Parathyroid adenoma (tissue), 2 donors: ENCODE data around the gene SLC15A4.

Source experiments
- H2AFZ ChIP-seq: fragments of 300-600 bp; sonication (generic); one replicate; pipeline ENCODE4 v1.7.0; 2017; ENCODE audit warnings: antibody characterized with exemption, mild to moderate bottlenecking
- H3K27ac ChIP-seq: fragments of 300-600 bp; sonication (generic); one replicate; pipeline ENCODE4 v1.7.0; 2017
- H3K27me3 ChIP-seq: fragments of 300-600 bp; sonication (generic); one replicate; pipeline ENCODE4 v1.7.0; 2017; ENCODE audit warnings: low read length; ENCODE audit not compliant: control insufficient read depth, insufficient read depth
- H3K36me3 ChIP-seq: fragments of 300-600 bp; sonication (generic); one replicate; pipeline ENCODE4 v1.7.0; 2017; ENCODE audit warnings: low read length; ENCODE audit not compliant: control insufficient read depth, insufficient read depth
- H3K4me1 ChIP-seq: fragments of 300-600 bp; sonication (generic); one replicate; pipeline ENCODE4 v1.7.0; 2017; ENCODE audit warnings: control low read depth
- H3K4me2 ChIP-seq: fragments of 300-600 bp; sonication (generic); one replicate; pipeline ENCODE4 v1.7.0; 2017; ENCODE audit warnings: low read length
- H3K4me3 ChIP-seq: fragments of 300-600 bp; sonication (generic); one replicate; pipeline ENCODE4 v1.7.0; 2017; ENCODE audit warnings: low read depth, low read length
- H3K79me2 ChIP-seq: fragments of 300-600 bp; sonication (generic); one replicate; pipeline ENCODE4 v1.7.0; 2017; ENCODE audit warnings: control low read depth
- H3K9ac ChIP-seq: fragments of 300-600 bp; sonication (generic); one replicate; pipeline ENCODE4 v1.7.0; 2017; ENCODE audit warnings: mild to moderate bottlenecking
- H3K9me3 ChIP-seq: fragments of 300-600 bp; sonication (generic); one replicate; pipeline ENCODE4 v1.7.0; 2017; ENCODE audit warnings: low read length; ENCODE audit not compliant: control insufficient read depth
- TF ChIP-seq, protein P1 (sequence below): fragments of 300-600 bp; sonication (generic); IDR thresholded peaks from one replicate; pipeline ENCODE4 v1.7.0; 2017; ENCODE audit warnings: antibody characterized with exemption, mild to moderate bottlenecking
- donor health status: primary hyperparathyroidism.

SLC15A4 gene

DNA sequence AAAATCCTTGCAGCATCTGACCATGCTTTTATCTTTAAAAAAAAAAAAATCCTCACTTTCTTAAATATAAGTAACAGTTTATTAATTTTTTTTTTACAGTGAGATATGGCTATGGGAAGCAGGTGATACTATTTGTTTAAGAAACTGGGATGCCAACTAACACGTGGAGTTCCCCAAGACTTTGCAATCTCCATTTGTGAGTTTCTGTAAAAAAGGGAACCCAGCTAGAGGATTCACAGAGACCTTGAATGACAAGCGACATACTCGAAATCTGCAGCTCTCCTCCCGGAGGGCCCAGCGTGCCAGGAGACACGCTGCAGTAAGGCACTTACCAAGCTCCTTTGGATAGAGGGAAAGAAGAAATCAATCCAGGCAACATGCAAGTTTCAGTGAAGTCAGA lies 30.1 kb downstream of the SLC15A4 start:
- Histone ChIP-seq H3K36me3 (no peaks in the 10 kb centered on the region), H3K4me3 (no peak overlapping the region), H3K4me1 (peaks cover 2% of the 10 kb centered on the region), H3K9ac (no peak overlapping the region), H3K27me3 (no peaks in the 10 kb centered on the region), H3K4me2 (no peak overlapping the region), H3K79me2 (no peaks in the 10 kb centered on the region), H3K27ac (no peak overlapping the region), H2AFZ (no peak overlapping the region), H3K9me3 (no peaks in the 10 kb centered on the region)
- TF ChIP-seq, protein P1, sequence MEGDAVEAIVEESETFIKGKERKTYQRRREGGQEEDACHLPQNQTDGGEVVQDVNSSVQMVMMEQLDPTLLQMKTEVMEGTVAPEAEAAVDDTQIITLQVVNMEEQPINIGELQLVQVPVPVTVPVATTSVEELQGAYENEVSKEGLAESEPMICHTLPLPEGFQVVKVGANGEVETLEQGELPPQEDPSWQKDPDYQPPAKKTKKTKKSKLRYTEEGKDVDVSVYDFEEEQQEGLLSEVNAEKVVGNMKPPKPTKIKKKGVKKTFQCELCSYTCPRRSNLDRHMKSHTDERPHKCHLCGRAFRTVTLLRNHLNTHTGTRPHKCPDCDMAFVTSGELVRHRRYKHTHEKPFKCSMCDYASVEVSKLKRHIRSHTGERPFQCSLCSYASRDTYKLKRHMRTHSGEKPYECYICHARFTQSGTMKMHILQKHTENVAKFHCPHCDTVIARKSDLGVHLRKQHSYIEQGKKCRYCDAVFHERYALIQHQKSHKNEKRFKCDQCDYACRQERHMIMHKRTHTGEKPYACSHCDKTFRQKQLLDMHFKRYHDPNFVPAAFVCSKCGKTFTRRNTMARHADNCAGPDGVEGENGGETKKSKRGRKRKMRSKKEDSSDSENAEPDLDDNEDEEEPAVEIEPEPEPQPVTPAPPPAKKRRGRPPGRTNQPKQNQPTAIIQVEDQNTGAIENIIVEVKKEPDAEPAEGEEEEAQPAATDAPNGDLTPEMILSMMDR: no peak

DNA sequence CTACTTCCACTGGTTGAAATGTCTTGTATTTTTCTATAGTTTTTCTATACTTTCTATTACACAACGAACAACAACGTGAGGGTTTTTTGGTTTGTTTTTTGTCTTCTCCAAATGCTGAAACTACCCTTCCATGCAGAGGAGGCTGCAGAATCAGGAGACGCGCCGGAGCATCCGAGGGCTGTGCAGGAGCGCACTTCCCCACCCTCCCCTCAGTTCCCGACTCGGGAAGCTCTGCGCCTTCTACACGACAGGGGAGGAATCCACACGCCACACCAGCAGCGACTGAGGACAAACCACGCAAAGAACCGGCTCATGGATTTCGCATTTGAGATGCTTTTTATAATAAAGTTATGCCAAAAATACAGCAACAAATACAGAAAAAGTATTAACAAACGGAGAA lies 30.9 kb downstream of the SLC15A4 start:
- H3K79me2 ChIP-seq: no peaks in the 10 kb centered on the region
- H3K36me3 ChIP-seq: no peaks in the 10 kb centered on the region
- H3K27ac ChIP-seq: no peak overlapping the region
- H3K9ac ChIP-seq: no peak overlapping the region
- no peak overlapping the region for H2AFZ ChIP-seq
- H3K4me2 ChIP-seq: no peak overlapping the region
- H3K9me3 ChIP-seq: no peaks in the 10 kb centered on the region
- H3K4me3 ChIP-seq: no peak overlapping the region
- TF ChIP-seq, protein P1: no peak
- H3K27me3 ChIP-seq: no peaks in the 10 kb centered on the region
- peaks cover 2% of the 10 kb centered on the region for H3K4me1 ChIP-seq

DNA sequence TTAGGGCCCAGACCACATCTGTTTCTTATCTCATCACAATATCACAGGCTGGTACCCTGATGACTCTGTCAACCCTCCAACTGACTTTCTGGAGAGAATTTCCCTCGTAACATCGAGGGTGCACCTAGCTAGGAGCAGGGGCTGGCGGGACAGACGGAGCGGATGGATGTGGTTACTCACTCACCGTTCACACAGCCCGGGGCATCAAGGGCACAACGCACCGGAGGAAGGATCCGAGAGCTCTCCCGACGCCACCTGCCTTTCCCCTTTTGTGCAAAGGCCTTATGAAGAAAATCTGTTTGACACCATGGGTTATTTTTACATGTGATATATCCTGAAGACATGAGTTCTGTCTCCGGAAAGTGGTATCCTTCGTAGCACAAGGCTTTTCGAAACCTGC lies 31.4 kb downstream of the SLC15A4 start:
- Histone ChIP-seq H3K9ac (no peak overlapping the region), H2AFZ (no peak overlapping the region), H3K27me3 (no peaks in the 10 kb centered on the region), H3K4me1 (peaks cover 2% of the 10 kb centered on the region), H3K4me3 (no peak overlapping the region), H3K79me2 (no peaks in the 10 kb centered on the region), H3K36me3 (no peaks in the 10 kb centered on the region), H3K9me3 (no peaks in the 10 kb centered on the region), H3K4me2 (no peak overlapping the region), H3K27ac (no peak overlapping the region)
- TF ChIP-seq, protein P1: no peak

DNA sequence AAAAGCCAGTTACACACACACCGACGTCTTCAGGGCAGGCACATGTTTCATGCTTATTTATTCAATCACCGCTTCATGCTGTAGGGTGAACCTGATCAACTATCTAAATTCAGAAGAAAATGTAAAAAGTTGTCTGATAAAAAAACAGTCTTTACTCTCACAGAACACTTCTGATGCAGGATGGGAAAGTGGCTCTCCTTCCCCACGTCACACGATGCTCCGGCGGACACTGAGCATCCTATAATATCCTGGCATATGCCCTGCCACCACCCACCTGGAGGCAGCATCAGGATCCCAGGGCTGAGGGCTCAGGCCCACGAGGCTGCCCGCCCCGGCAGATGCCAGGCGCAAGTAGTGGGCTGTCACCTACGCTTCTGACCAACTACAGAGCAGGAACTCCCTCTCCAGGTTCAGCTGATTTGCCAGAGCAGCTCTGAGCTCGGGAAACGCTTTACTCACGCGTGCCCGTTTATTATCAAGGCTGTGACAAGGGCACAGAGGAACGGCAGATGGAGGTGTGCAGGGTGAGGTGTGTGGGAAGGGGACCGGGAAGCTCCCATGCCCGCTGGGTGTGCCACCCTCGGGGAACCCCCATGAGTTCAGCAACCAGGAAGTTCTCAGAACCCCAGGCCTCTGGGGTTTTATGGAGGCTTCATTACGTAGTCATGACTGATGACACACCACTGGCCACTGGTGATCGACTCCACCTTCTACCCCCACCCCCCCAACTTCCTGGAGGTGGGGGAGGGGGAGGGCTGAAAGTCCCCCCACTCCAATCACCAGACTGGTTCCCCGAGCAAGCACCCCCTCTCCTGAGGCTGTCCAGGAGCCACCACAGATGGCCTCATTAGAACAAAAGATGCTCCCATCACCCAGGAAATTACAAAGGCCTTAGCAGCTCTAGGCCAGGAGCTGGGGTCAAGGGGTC lies 32.1 kb downstream of the SLC15A4 start:
- no peak overlapping the region for H3K4me2 ChIP-seq
- no peak overlapping the region for H3K27ac ChIP-seq
- H3K79me2 ChIP-seq: no peaks in the 10 kb centered on the region
- no peaks in the 10 kb centered on the region for H3K27me3 ChIP-seq
- H3K9me3 ChIP-seq: no peaks in the 10 kb centered on the region
- peaks cover 2% of the 10 kb centered on the region for H3K4me1 ChIP-seq
- no peak overlapping the region for H3K9ac ChIP-seq
- no peak overlapping the region for H2AFZ ChIP-seq
- H3K4me3 ChIP-seq: no peak overlapping the region
- TF ChIP-seq, protein P1: no peak
- H3K36me3 ChIP-seq: no peaks in the 10 kb centered on the region
